HepG2 (cell line): ENCODE measurements around the gene PNKD. TPM values are rescaled to one million over a fixed set of nuclear protein-coding genes. Genes with fewer than 3 reads are reported as not detected.

Experiments
- ARNTL ChIP-seq: sonication (generic); formaldehyde crosslinking; IDR thresholded peaks from 2 replicates; pipeline ENCODE4 v1.4.0; 2020; ENCODE audit warnings: mild to moderate bottlenecking, missing genetic modification reagents
- BCL6 ChIP-seq: IDR thresholded peaks from 2 replicates; pipeline ENCODE4 v1.6.1; 2016; ENCODE audit warnings: missing genetic modification reagents, missing compliant biosample characterization
- CEBPB ChIP-seq: IDR thresholded peaks from 2 replicates; pipeline ENCODE4 v1.6.1; 2011; ENCODE audit warnings: low read depth, low read length, improper control_type of control experiment, borderline replicate concordance
- DNMT1 ChIP-seq: sonication (generic); formaldehyde crosslinking; IDR thresholded peaks from 2 replicates; pipeline ENCODE4 v1.5.1; 2020; ENCODE audit warnings: mild to moderate bottlenecking, missing genetic modification reagents
- KDM1A ChIP-seq: IDR thresholded peaks from 2 replicates; pipeline ENCODE4 v1.6.1; 2016; ENCODE audit warnings: missing compliant biosample characterization
- NBN ChIP-seq: fragments of 450-650 bp; conservative IDR thresholded peaks from 2 replicates; pipeline ENCODE4 v1.6.1; 2017
- NFE2L2 ChIP-seq: fragments of 150-350 bp; IDR thresholded peaks from 2 replicates; pipeline ENCODE4 v1.6.1; 2014; ENCODE audit warnings: low read length
- POLR2AphosphoS5 ChIP-seq: IDR thresholded peaks from 2 replicates; pipeline ENCODE4 v1.6.1; 2012; ENCODE audit warnings: low read depth, low read length
- RNF219 ChIP-seq: sonication (generic); formaldehyde crosslinking; IDR thresholded peaks from 2 replicates; pipeline ENCODE4 v1.5.0; 2020; ENCODE audit warnings: mild to moderate bottlenecking, missing genetic modification reagents
- ZBTB20 ChIP-seq: sonication (generic); formaldehyde crosslinking; IDR thresholded peaks from 2 replicates; pipeline ENCODE4 v1.8.1; 2023; ENCODE audit warnings: missing genetic modification reagents, low read depth, mild to moderate bottlenecking, borderline replicate concordance
- ZNF615 ChIP-seq: sonication (generic); formaldehyde crosslinking; IDR thresholded peaks from 2 replicates; pipeline ENCODE4 v1.5.0; 2020; ENCODE audit warnings: mild to moderate bottlenecking, missing genetic modification reagents, borderline replicate concordance
- polyA plus RNA-seq, 8 experiments: library from polyadenylated mRNA; depleted of rRNA in 3 of 8; stranded (reverse) in 7 of 8; unstranded in 1 of 8; fragments of >200 nt; fragmentation: Illumina TruSeq in 4 of 8; extraction: Trizol in 4 of 8; gene quantifications; 2 replicates each; pipeline versions ENCODE4 v1.2.1 to v1.2.3, GENCODE V29; 2011 to 2016; ENCODE audit warnings: low read depth in 4 of 8, missing spikeins in 1 of 8, mixed read lengths in 1 of 8; ENCODE audit not compliant: insufficient read depth in 1 of 8
- total RNA-seq, 5 experiments: library from RNA; depleted of rRNA; stranded (reverse); fragments of >200 nt; fragmentation: Illumina TruSeq; extraction: Trizol; gene quantifications; 2 replicates each; pipeline ENCODE4 v1.2.3, GENCODE V29; 2016; ENCODE audit warnings: low read depth in 1 of 5
- TF ChIP-seq, protein P1 (sequence below): sonication (generic); formaldehyde crosslinking; IDR thresholded peaks from 2 replicates; pipeline ENCODE4 v1.4.0; 2020; ENCODE audit warnings: missing genetic modification reagents
- TF ChIP-seq, protein P2 (sequence below): sonication (generic); formaldehyde crosslinking; IDR thresholded peaks from 2 replicates; pipeline ENCODE4 v1.5.0; 2020; ENCODE audit warnings: missing genetic modification reagents
- TF ChIP-seq, protein P3 (sequence below): sonication (generic); formaldehyde crosslinking; IDR thresholded peaks from 2 replicates; pipeline ENCODE4 v1.4.0; 2020; ENCODE audit warnings: low read depth, mild to moderate bottlenecking, missing genetic modification reagents

Gene PNKD
- total and polyA plus RNA-seq, 2 of the 13 experiments (the other 11 are each of a cell fraction or from before 2014, with no cell fraction given) = 55.9 to 80.4 TPM

DNA sequence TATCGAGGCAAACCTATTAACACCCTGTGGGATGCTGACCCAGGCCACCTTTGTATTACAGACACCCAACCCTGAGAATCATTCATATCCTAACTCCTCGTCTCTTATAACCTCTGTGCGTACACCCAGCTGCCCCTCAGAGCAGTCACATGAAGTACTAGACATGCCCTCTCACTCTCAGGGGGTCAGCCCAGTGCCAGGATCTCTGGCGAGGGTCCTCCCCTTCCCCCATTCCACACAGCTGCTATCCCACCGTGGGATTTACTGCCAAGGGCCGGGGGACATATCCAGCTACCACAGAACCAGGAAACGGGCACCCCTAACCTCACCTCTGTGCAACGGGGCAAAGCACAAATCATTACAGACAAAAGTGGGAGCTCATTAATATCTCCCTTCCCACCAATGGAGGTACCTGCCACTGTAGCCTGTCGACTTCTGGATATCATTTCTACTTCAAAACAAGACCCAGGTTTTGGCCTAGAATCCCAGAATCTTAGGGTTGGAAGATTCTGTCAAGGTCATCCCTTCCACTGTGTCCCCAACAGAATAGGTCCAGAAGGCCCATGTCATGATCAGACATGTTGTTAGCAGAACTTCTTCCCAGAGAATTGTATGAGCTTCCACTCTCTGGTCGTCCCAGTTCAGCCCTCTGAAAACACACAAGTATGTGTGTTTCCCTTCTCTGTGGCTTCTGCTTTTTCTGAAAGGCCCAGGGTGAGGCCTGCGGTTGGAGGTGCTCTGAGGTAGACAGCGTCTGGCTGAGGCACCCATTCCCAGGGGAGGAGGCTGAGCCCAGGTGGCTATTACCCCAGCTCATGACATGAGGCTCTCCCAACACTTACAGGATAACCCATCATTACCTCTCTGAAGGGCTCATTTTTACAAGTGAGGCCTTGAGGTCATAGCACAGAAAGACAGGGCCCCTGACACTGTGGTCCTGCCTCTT, 20.3 kb downstream of the PNKD start (continued):
- no peak for TF ChIP-seq ZBTB20 (CRISPR knock-in tag)
- 0 out of 2 replicates have a peak, but pooled peaks have one; percentile 48 for TF ChIP-seq DNMT1 (CRISPR knock-in tag)
- no peak for TF ChIP-seq CEBPB
- no peak for TF ChIP-seq ARNTL (CRISPR knock-in tag)
- TF ChIP-seq ZNF615 = no peak
- TF ChIP-seq, protein P1, sequence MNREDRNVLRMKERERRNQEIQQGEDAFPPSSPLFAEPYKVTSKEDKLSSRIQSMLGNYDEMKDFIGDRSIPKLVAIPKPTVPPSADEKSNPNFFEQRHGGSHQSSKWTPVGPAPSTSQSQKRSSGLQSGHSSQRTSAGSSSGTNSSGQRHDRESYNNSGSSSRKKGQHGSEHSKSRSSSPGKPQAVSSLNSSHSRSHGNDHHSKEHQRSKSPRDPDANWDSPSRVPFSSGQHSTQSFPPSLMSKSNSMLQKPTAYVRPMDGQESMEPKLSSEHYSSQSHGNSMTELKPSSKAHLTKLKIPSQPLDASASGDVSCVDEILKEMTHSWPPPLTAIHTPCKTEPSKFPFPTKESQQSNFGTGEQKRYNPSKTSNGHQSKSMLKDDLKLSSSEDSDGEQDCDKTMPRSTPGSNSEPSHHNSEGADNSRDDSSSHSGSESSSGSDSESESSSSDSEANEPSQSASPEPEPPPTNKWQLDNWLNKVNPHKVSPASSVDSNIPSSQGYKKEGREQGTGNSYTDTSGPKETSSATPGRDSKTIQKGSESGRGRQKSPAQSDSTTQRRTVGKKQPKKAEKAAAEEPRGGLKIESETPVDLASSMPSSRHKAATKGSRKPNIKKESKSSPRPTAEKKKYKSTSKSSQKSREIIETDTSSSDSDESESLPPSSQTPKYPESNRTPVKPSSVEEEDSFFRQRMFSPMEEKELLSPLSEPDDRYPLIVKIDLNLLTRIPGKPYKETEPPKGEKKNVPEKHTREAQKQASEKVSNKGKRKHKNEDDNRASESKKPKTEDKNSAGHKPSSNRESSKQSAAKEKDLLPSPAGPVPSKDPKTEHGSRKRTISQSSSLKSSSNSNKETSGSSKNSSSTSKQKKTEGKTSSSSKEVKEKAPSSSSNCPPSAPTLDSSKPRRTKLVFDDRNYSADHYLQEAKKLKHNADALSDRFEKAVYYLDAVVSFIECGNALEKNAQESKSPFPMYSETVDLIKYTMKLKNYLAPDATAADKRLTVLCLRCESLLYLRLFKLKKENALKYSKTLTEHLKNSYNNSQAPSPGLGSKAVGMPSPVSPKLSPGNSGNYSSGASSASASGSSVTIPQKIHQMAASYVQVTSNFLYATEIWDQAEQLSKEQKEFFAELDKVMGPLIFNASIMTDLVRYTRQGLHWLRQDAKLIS (CRISPR knock-in tag) = 0 out of 2 replicates have a peak, but pooled peaks have one; percentile 41
- TF ChIP-seq NBN = no peak
- no peak for TF ChIP-seq KDM1A (CRISPR knock-in tag)
- no peak for TF ChIP-seq RNF219
- TF ChIP-seq BCL6 = 0 out of 2 replicates have a peak, but pooled peaks have one; percentile 10
- TF ChIP-seq NFE2L2 = no peak
- TF ChIP-seq, protein P2, sequence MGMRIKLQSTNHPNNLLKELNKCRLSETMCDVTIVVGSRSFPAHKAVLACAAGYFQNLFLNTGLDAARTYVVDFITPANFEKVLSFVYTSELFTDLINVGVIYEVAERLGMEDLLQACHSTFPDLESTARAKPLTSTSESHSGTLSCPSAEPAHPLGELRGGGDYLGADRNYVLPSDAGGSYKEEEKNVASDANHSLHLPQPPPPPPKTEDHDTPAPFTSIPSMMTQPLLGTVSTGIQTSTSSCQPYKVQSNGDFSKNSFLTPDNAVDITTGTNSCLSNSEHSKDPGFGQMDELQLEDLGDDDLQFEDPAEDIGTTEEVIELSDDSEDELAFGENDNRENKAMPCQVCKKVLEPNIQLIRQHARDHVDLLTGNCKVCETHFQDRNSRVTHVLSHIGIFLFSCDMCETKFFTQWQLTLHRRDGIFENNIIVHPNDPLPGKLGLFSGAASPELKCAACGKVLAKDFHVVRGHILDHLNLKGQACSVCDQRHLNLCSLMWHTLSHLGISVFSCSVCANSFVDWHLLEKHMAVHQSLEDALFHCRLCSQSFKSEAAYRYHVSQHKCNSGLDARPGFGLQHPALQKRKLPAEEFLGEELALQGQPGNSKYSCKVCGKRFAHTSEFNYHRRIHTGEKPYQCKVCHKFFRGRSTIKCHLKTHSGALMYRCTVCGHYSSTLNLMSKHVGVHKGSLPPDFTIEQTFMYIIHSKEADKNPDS (CRISPR knock-in tag) = no peak
- TF ChIP-seq POLR2AphosphoS5 = peak; percentile 34
- TF ChIP-seq, protein P3, sequence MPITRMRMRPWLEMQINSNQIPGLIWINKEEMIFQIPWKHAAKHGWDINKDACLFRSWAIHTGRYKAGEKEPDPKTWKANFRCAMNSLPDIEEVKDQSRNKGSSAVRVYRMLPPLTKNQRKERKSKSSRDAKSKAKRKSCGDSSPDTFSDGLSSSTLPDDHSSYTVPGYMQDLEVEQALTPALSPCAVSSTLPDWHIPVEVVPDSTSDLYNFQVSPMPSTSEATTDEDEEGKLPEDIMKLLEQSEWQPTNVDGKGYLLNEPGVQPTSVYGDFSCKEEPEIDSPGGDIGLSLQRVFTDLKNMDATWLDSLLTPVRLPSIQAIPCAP (CRISPR knock-in tag) = no peak
